Progenitor cell of endocrine pancreas (in vitro differentiated cells): ENCODE results near the gene ZNF526. TPM values are rescaled to one million over a fixed set of nuclear protein-coding genes. Genes with fewer than 3 reads are reported as not detected.

Experiments used
- DNase-seq: peaks from one replicate; pipeline ENCODE4 v3.0.0; 2021; ENCODE audit warnings: low spot score; ENCODE audit not compliant: unreplicated experiment
- H3K27ac Mint-ChIP-seq: 2 replicates; pipeline ENCODE4 v1.8.0; 2021; ENCODE audit warnings: mild to moderate bottlenecking, moderate library complexity, mixed read lengths
- H3K27me3 Mint-ChIP-seq: 2 replicates; pipeline ENCODE4 v1.8.0; 2021; ENCODE audit warnings: mixed read lengths
- H3K36me3 Mint-ChIP-seq: 2 replicates; pipeline ENCODE4 v1.8.0; 2022; ENCODE audit warnings: mixed read lengths; ENCODE audit not compliant: insufficient read depth
- H3K4me1 Mint-ChIP-seq: 2 replicates; pipeline ENCODE4 v1.8.0; 2021; ENCODE audit warnings: low read depth, mixed read lengths
- H3K4me3 Mint-ChIP-seq: 2 replicates; pipeline ENCODE4 v1.8.0; 2021; ENCODE audit warnings: low read depth, mild to moderate bottlenecking, moderate library complexity, mixed read lengths
- H3K9me3 Mint-ChIP-seq: 2 replicates; pipeline ENCODE4 v1.8.0; 2021; ENCODE audit warnings: low read depth, mixed read lengths
- total RNA-seq: library from RNA; stranded (reverse); gene quantifications from 2 replicates; pipeline ENCODE4 v1.2.1, GENCODE V29; 2021
- TF ChIP-seq, protein P1 (sequence below): fragments of 200-600 bp; sonication (generic); IDR thresholded peaks from one replicate; pipeline ENCODE4 v1.5.0; 2021; ENCODE audit warnings: antibody characterized with exemption, mild to moderate bottlenecking; ENCODE audit not compliant: unreplicated experiment

Gene ZNF526
- total RNA-seq, 1 donor from 2014 or later = 21.1 TPM

GRCh38 chr19:42274065-42274682 is 54.1 kb downstream of the ZNF526 start:
- DNase-seq = no peak
- no peak overlapping the region for H3K4me3 Mint-ChIP-seq
- H3K27me3 Mint-ChIP-seq = no peaks in the 10 kb centered on the region
- H3K27ac Mint-ChIP-seq = no peak overlapping the region
- TF ChIP-seq, protein P1, sequence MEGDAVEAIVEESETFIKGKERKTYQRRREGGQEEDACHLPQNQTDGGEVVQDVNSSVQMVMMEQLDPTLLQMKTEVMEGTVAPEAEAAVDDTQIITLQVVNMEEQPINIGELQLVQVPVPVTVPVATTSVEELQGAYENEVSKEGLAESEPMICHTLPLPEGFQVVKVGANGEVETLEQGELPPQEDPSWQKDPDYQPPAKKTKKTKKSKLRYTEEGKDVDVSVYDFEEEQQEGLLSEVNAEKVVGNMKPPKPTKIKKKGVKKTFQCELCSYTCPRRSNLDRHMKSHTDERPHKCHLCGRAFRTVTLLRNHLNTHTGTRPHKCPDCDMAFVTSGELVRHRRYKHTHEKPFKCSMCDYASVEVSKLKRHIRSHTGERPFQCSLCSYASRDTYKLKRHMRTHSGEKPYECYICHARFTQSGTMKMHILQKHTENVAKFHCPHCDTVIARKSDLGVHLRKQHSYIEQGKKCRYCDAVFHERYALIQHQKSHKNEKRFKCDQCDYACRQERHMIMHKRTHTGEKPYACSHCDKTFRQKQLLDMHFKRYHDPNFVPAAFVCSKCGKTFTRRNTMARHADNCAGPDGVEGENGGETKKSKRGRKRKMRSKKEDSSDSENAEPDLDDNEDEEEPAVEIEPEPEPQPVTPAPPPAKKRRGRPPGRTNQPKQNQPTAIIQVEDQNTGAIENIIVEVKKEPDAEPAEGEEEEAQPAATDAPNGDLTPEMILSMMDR = no peak
- H3K4me1 Mint-ChIP-seq = peaks cover 23% of the 10 kb centered on the region
- H3K36me3 Mint-ChIP-seq = peaks cover 12% of the 10 kb centered on the region
- no peaks in the 10 kb centered on the region for H3K9me3 Mint-ChIP-seq

GRCh38 chr19:42275103-42275502 is 55.0 kb downstream of the ZNF526 start:
- H3K36me3 Mint-ChIP-seq = peaks cover 12% of the 10 kb centered on the region
- H3K27me3 Mint-ChIP-seq = no peaks in the 10 kb centered on the region
- H3K4me3 Mint-ChIP-seq = no peak overlapping the region
- H3K27ac Mint-ChIP-seq = peak overlapping the region; percentile 62
- H3K9me3 Mint-ChIP-seq = no peaks in the 10 kb centered on the region
- TF ChIP-seq, protein P1 = no peak
- H3K4me1 Mint-ChIP-seq = peaks cover 21% of the 10 kb centered on the region
- no peak for DNase-seq

DNA sequence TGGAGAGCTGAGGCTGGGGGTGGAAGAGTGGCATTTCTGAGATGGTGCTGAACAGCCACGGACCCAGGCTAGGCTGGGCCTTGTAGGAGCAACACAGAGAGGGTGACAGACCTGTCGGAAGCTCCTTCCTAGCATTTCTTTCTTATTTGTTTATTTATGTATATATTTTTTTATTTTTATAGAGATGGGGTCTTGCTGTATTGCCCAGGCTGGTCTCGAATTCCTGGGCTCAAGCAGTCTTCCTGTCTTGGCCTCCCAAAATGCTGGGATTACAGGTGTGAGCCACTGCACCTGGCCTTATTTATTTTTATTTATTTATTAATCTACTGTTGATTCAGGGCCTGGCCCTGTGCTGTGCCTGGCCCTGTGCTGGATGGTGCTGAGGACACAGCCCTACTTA is 55.4 kb downstream of the ZNF526 start:
- peaks cover 12% of the 10 kb centered on the region for H3K36me3 Mint-ChIP-seq
- TF ChIP-seq, protein P1 = no peak
- H3K27ac Mint-ChIP-seq = no peak overlapping the region
- no peaks in the 10 kb centered on the region for H3K27me3 Mint-ChIP-seq
- H3K4me3 Mint-ChIP-seq = no peak overlapping the region
- no peaks in the 10 kb centered on the region for H3K9me3 Mint-ChIP-seq
- H3K4me1 Mint-ChIP-seq = peaks cover 17% of the 10 kb centered on the region
- no peak for DNase-seq

DNA sequence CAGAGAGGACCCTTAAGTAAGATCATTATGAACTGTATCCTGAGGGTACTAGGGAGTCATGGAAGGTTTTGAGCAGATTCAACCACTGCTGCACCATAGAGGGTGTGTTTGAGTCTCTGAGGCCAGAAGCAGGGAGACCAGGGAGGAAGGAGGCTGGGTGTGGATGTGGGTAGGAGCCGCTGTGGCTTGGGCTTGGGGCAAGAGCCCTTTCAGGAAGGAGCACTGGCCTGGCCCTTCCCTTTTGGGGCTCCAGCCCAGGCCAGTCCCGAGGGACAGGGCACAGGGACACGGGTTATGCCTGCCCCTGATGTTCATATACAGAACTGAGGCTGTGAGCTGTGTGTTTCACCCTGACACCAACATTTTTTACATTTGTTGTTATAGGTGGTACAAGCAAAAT is 56.2 kb downstream of the ZNF526 start:
- Mint-ChIP-seq H3K4me1 (peaks cover 14% of the 10 kb centered on the region), H3K36me3 (peaks cover 12% of the 10 kb centered on the region), H3K27me3 (no peaks in the 10 kb centered on the region), H3K9me3 (no peaks in the 10 kb centered on the region), H3K4me3 (no peak overlapping the region), H3K27ac (peak overlapping the region; percentile 23)
- no peak for DNase-seq
- TF ChIP-seq, protein P1 = no peak

DNA sequence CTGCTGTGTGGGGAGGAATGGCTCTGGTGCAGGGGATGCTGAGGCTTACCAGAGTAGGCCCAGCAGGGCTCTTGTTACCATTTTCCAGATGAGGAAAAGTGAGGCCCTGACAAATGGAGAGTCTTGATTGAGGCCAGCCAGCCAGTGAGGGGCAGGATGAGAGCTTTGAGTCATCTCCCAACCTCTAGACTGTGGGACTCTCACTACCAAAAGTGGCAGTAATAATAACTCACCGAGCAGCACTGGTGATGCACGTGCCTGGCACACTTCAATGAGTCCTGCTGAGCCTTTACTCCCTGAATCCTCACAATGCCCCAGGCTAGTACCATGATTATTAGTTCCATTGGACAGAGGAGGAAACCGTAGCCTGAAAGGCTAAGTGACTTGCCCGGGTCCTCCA is 56.7 kb downstream of the ZNF526 start:
- TF ChIP-seq, protein P1 = no peak
- Mint-ChIP-seq H3K4me1 (peaks cover 17% of the 10 kb centered on the region), H3K4me3 (no peak overlapping the region), H3K9me3 (no peaks in the 10 kb centered on the region), H3K36me3 (peaks cover 9% of the 10 kb centered on the region), H3K27ac (no peak overlapping the region), H3K27me3 (no peaks in the 10 kb centered on the region)
- DNase-seq = no peak

Other genes starting within 250 kb of the ZNF526 start
- 0.29 TPM in 2 replicates for gene ATP1A3, start 226.1 kb upstream of the ZNF526 start, total RNA-seq
- gene GRIK5, start 150.1 kb upstream of the ZNF526 start, total RNA-seq = 10.7 and 11.6 TPM in 2 replicates
- gene ZNF574, start 144.1 kb upstream of the ZNF526 start, total RNA-seq = 19.3 and 22.5 TPM in 2 replicates
- gene POU2F2, start 87.9 kb upstream of the ZNF526 start, total RNA-seq = 0.89 and 1.6 TPM in 2 replicates
- gene DEDD2, start 2.6 kb upstream of the ZNF526 start, total RNA-seq = 35.7 and 38.3 TPM in 2 replicates
- gene GSK3A, start 22.3 kb downstream of the ZNF526 start, total RNA-seq = 53.0 and 54.7 TPM in 2 replicates
- gene ERF, start 34.8 kb downstream of the ZNF526 start, total RNA-seq = 106 and 111 TPM in 2 replicates
- gene CIC, start 48.9 kb downstream of the ZNF526 start, total RNA-seq = 86.0 and 87.2 TPM in 2 replicates
- gene PRR19, start 81.8 kb downstream of the ZNF526 start, total RNA-seq = 3.2 and 3.4 TPM in 2 replicates
- gene PAFAH1B3, start 82.3 kb downstream of the ZNF526 start, total RNA-seq = 144 and 157 TPM in 2 replicates
- 1.9 and 2.0 TPM in 2 replicates for gene TMEM145, start 93.0 kb downstream of the ZNF526 start, total RNA-seq
- 51.9 and 61.7 TPM in 2 replicates for gene MEGF8, start 105.3 kb downstream of the ZNF526 start, total RNA-seq
- gene CNFN, start 170.0 kb downstream of the ZNF526 start, total RNA-seq = 2.8 and 2.9 TPM in 2 replicates
- 12.8 and 13.4 TPM in 2 replicates for gene LIPE, start 207.1 kb downstream of the ZNF526 start, total RNA-seq
- gene CXCL17, start 222.6 kb downstream of the ZNF526 start, total RNA-seq = 0.48 and 0.64 TPM in 2 replicates